B cell (primary cell): Measurements from ENCODE around the gene CLASP1. TPM values are rescaled to one million over a fixed set of nuclear protein-coding genes. Genes with fewer than 3 reads are reported as not detected.
"Not testable (repeated sequence)": the region's sequence is repeated elsewhere in the genome, so short reads cannot be mapped to it uniquely, and the experiment has no call there.

Experiments used
- ATAC-seq: fragments of 200-7000 bp; cut with Tn5 transposase; one replicate; pipeline ENCODE4 v1.10.0; 2021; ENCODE audit warnings: low read depth, mild to moderate bottlenecking, moderate number of reproducible peaks, moderate library complexity
- CTCF ChIA-PET: fragments of 350-600 bp; sonication (Branson Sonifier 250); formaldehyde crosslinking; loops from one replicate; lab custom pipeline; 2021; ENCODE audit warnings: antibody characterized with exemption, inconsistent platforms; lab: Charles Lee
- POLR2A ChIA-PET: fragments of 350-600 bp; sonication (Branson Sonifier 250); formaldehyde crosslinking; loops from one replicate; lab custom pipeline; 2021; ENCODE audit warnings: antibody characterized with exemption; lab: Charles Lee
- DNase-seq: peaks from one replicate; pipeline ENCODE4 v3.0.0; 2013
- H2AFZ ChIP-seq: 2 replicates; pipeline ENCODE4 v1.6.1; 2012; ENCODE audit warnings: mild to moderate bottlenecking, low read depth, low read length; ENCODE audit not compliant: insufficient read depth, poor library complexity, severe bottlenecking
- H3K27ac ChIP-seq, 2 donors: 1 replicate in 1 of 2; 2 replicates in 1 of 2; pipeline ENCODE4 v1.5.1; 2012 to 2013; ENCODE audit warnings: low read length in 2 of 2, mild to moderate bottlenecking in 2 of 2, moderate library complexity in 1 of 2
- H3K27me3 ChIP-seq, 4 experiments: fragments of 200-600 bp in 1 of 4; sonication (generic) in 1 of 4; replicated peaks in 1 of 4; 1 replicate in 2 of 4; 2 replicates in 2 of 4; pipeline versions ENCODE4 v1.6.1 to v1.7.0; 2013 to 2016; ENCODE audit warnings: low read length in 3 of 4, mild to moderate bottlenecking in 2 of 4, mixed read lengths in 1 of 4, moderate library complexity in 1 of 4; ENCODE audit not compliant: insufficient read depth in 4 of 4, control insufficient read depth in 3 of 4; ENCODE audit errors: control extremely low read depth in 1 of 4
- H3K36me3 ChIP-seq, 2 experiments: replicated peaks in 1 of 2; 1 replicate in 1 of 2; 2 replicates in 1 of 2; pipeline versions ENCODE4 v1.6.1 to v1.7.1; 2013; ENCODE audit warnings: low read length in 1 of 2; ENCODE audit not compliant: insufficient read depth in 2 of 2, control insufficient read depth in 1 of 2; ENCODE audit errors: control extremely low read depth in 1 of 2, extremely low read depth in 1 of 2
- H3K4me1 ChIP-seq, 2 donors: fragments of 200-600 bp in 1 of 2; sonication (generic) in 1 of 2; 1 replicate in 1 of 2; 2 replicates in 1 of 2; pipeline versions ENCODE4 v1.5.1 to v1.6.1; 2013 to 2017; ENCODE audit warnings: low read length in 2 of 2; ENCODE audit not compliant: control insufficient read depth in 2 of 2, insufficient read depth in 2 of 2
- H3K4me2 ChIP-seq: replicated peaks from 2 replicates; pipeline ENCODE3; 2012; ENCODE audit warnings: mild to moderate bottlenecking, low read depth, low read length; ENCODE audit not compliant: poor library complexity, severe bottlenecking
- H3K4me3 ChIP-seq, 5 experiments: fragments of 200-600 bp in 1 of 5; sonication (generic) in 1 of 5; 1 replicate in 3 of 5; 2 replicates in 2 of 5; pipeline versions ENCODE4 v1.5.1 to v1.7.0; 2011 to 2016; ENCODE audit warnings: low read length in 4 of 5, mild to moderate bottlenecking in 4 of 5, low read depth in 2 of 5, control low read depth in 1 of 5, moderate library complexity in 1 of 5; ENCODE audit not compliant: insufficient read depth in 1 of 5; ENCODE audit errors: control extremely low read depth in 1 of 5, extremely low read depth in 1 of 5
- H3K79me2 ChIP-seq: fragments of 200-600 bp; sonication (generic); one replicate; pipeline ENCODE4 v1.6.0; 2016; ENCODE audit warnings: low read length; ENCODE audit not compliant: control insufficient read depth, insufficient read depth
- H3K9ac ChIP-seq: fragments of 200-600 bp; sonication (generic); 2 replicates; pipeline ENCODE4 v1.6.1; 2017; ENCODE audit warnings: mild to moderate bottlenecking, low read length, moderate library complexity
- H3K9me3 ChIP-seq, 3 donors: one replicate each; pipeline versions ENCODE4 v1.6.1 to v1.7.1; 2013; ENCODE audit warnings: low read length in 2 of 3; ENCODE audit not compliant: control insufficient read depth in 2 of 3, insufficient read depth in 1 of 3; ENCODE audit errors: control extremely low read depth in 1 of 3
- H4K20me1 ChIP-seq: 2 replicates; pipeline ENCODE4 v1.6.0; 2012; ENCODE audit warnings: mild to moderate bottlenecking, low read length; ENCODE audit not compliant: insufficient read depth, control insufficient read depth, poor library complexity, severe bottlenecking
- H3K27ac Mint-ChIP-seq: one replicate; pipeline ENCODE4 v1.8.0; 2021; ENCODE audit warnings: mixed read lengths
- H3K27me3 Mint-ChIP-seq: one replicate; pipeline ENCODE4 v1.8.0; 2021; ENCODE audit warnings: mixed read lengths
- H3K4me1 Mint-ChIP-seq: one replicate; pipeline ENCODE4 v1.8.0; 2021; ENCODE audit warnings: mixed read lengths
- H3K4me3 Mint-ChIP-seq: one replicate; pipeline ENCODE4 v1.8.0; 2021; ENCODE audit warnings: mixed read lengths
- H3K9me3 Mint-ChIP-seq: one replicate; pipeline ENCODE4 v1.8.0; 2022; ENCODE audit warnings: mixed read lengths; ENCODE audit not compliant: insufficient read depth
- WGBS: methylation state at CpG from one replicate; pipeline ENCODE4 v1.1.5; 2013; ENCODE audit warnings: missing lambda C conversion rate; ENCODE audit not compliant: insufficient coverage; 5-methylcytosine and 5-hydroxymethylcytosine counted together
- intact Hi-C: fragments of 100-400 bp; cut with micrococcal nuclease; formaldehyde crosslinking; loops from one replicate; pipeline ENCODE4 v1.10.0; 2022
- polyA plus RNA-seq: library from polyadenylated mRNA; depleted of rRNA; stranded (reverse); fragments of >200 nt; gene quantifications from 2 replicates; pipeline ENCODE4 v1.2.3, GENCODE V29; 2012
- total RNA-seq, 2 donors: library from RNA; stranded (reverse); fragments of 120-200 nt in 1 of 2; gene quantifications; 1 replicate in 1 of 2; 2 replicates in 1 of 2; pipeline versions ENCODE4 v1.2.3 to v1.2.4, GENCODE V29; 2013 to 2022
- TF ChIP-seq, protein P1 (sequence below): fragments of 200-600 bp; IDR thresholded peaks from one replicate; pipeline ENCODE4 v1.8.0; 2022; ENCODE audit warnings: antibody characterized with exemption, mild to moderate bottlenecking

The CLASP1 gene
- total and polyA plus RNA-seq, 2 donors (not counting 1 experiment from before 2014, with no cell fraction given): 8.7 to 88.0 TPM

GRCh38 chr2:121303531-121304263, 345.6 kb downstream of the CLASP1 start:
- Mint-ChIP-seq H3K9me3 (no peaks in the 10 kb centered on the region), H3K4me1 (no peaks in the 10 kb centered on the region), H3K4me3 (no peak overlapping the region), H3K27ac (no peak overlapping the region), H3K27me3 (peaks cover 52% of the 10 kb centered on the region)
- no peak overlapping the region for H3K27ac ChIP-seq
- TF ChIP-seq, protein P1, sequence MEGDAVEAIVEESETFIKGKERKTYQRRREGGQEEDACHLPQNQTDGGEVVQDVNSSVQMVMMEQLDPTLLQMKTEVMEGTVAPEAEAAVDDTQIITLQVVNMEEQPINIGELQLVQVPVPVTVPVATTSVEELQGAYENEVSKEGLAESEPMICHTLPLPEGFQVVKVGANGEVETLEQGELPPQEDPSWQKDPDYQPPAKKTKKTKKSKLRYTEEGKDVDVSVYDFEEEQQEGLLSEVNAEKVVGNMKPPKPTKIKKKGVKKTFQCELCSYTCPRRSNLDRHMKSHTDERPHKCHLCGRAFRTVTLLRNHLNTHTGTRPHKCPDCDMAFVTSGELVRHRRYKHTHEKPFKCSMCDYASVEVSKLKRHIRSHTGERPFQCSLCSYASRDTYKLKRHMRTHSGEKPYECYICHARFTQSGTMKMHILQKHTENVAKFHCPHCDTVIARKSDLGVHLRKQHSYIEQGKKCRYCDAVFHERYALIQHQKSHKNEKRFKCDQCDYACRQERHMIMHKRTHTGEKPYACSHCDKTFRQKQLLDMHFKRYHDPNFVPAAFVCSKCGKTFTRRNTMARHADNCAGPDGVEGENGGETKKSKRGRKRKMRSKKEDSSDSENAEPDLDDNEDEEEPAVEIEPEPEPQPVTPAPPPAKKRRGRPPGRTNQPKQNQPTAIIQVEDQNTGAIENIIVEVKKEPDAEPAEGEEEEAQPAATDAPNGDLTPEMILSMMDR: no peak
- no peak overlapping the region for H3K4me3 ChIP-seq
- peaks cover 0 to 11% (median 7%) of the 10 kb centered on the region in 4 experiments for H3K27me3 ChIP-seq
- no peaks in the 10 kb centered on the region for H3K79me2 ChIP-seq
- H3K4me1 ChIP-seq: no peaks in the 10 kb centered on the region
- H2AFZ ChIP-seq: no peak overlapping the region
- ATAC-seq (no peak), DNase-seq (no peak)
- H3K36me3 ChIP-seq: no peaks in the 10 kb centered on the region
- intact Hi-C loops: no loop called here
- no peak overlapping the region for H3K9ac ChIP-seq
- no peaks in the 10 kb centered on the region for H4K20me1 ChIP-seq
- POLR2A ChIA-PET: no interaction called here
- 85% methylated on average over 2 of the region's 2 CpGs for WGBS
- CTCF ChIA-PET: no interaction called here
- peaks cover 0 to 4% (median 0%) of the 10 kb centered on the region in 3 donors for H3K9me3 ChIP-seq
- H3K4me2 ChIP-seq: no peak overlapping the region

GRCh38 chr2:121301190-121301589, 348.1 kb downstream of the CLASP1 start:
- DNase-seq, H3K4me1 Mint-ChIP-seq, H3K9me3 Mint-ChIP-seq, CTCF ChIA-PET, intact Hi-C loops, H3K4me2 ChIP-seq, H3K27ac Mint-ChIP-seq, ATAC-seq, POLR2A ChIA-PET, H3K4me1 ChIP-seq, H3K79me2 ChIP-seq, H2AFZ ChIP-seq, H3K4me3 ChIP-seq, H4K20me1 ChIP-seq, H3K9me3 ChIP-seq, H3K9ac ChIP-seq, H3K36me3 ChIP-seq, H3K27ac ChIP-seq, H3K27me3 ChIP-seq, H3K4me3 Mint-ChIP-seq: not testable (repeated sequence)
- peaks cover 36% of the 10 kb centered on the region for H3K27me3 Mint-ChIP-seq
